Prostate gland (tissue), 2 donors: ENCODE results near the gene S100A2.
"Not testable (repeated sequence)": the region's sequence is repeated elsewhere in the genome, so short reads cannot be mapped to it uniquely, and the experiment has no call there.

ENCODE experiments used
- CTCF ChIP-seq, 4 experiments: fragments of 200-600 bp in 2 of 4; fragments of 450-650 bp in 2 of 4; sonication (generic) in 2 of 4; IDR thresholded peaks; 1 replicate in 3 of 4; 2 replicates in 1 of 4; pipeline ENCODE4 v1.5.1; 2016 to 2019; ENCODE audit warnings: antibody characterized with exemption in 4 of 4, mild to moderate bottlenecking in 2 of 4, moderate library complexity in 2 of 4
- POLR2A ChIP-seq: fragments of 450-650 bp; IDR thresholded peaks from one replicate; pipeline ENCODE4 v1.6.1; 2016; ENCODE audit warnings: antibody characterized with exemption, mild to moderate bottlenecking
- POLR2AphosphoS5 ChIP-seq: sonication (generic); formaldehyde crosslinking; IDR thresholded peaks from one replicate; pipeline ENCODE4 v1.6.1; 2017; ENCODE audit warnings: antibody characterized with exemption

GRCh38 chr1:153521808-153522207 is 43.8 kb downstream of the S100A2 start:
- not testable (repeated sequence) for TF ChIP-seq CTCF (IDR thresholded peaks at IDR 0.05); POLR2AphosphoS5; POLR2A
